Epithelial cell of esophagus (primary cell): ENCODE measurements around the gene UBE4B.

Experiments
- DNase-seq: peaks from one replicate; pipeline ENCODE4 v3.0.0; 2010; ENCODE audit warnings: low read depth
- H3K4me3 ChIP-seq: 2 replicates; pipeline ENCODE4 v1.5.1; 2011; ENCODE audit warnings: mild to moderate bottlenecking, low read length, control low read depth
- TF ChIP-seq, protein P1 (sequence below): IDR thresholded peaks from 2 replicates; pipeline ENCODE4 v1.5.1; 2011; ENCODE audit warnings: low read depth, mild to moderate bottlenecking, low read length, control low read depth, inconsistent platforms; ENCODE audit not compliant: insufficient read depth; ENCODE audit errors: missing control alignments

UBE4B gene

GRCh38 chr1:10082785-10083479, 50.2 kb downstream of the UBE4B start:
- TF ChIP-seq, protein P1, sequence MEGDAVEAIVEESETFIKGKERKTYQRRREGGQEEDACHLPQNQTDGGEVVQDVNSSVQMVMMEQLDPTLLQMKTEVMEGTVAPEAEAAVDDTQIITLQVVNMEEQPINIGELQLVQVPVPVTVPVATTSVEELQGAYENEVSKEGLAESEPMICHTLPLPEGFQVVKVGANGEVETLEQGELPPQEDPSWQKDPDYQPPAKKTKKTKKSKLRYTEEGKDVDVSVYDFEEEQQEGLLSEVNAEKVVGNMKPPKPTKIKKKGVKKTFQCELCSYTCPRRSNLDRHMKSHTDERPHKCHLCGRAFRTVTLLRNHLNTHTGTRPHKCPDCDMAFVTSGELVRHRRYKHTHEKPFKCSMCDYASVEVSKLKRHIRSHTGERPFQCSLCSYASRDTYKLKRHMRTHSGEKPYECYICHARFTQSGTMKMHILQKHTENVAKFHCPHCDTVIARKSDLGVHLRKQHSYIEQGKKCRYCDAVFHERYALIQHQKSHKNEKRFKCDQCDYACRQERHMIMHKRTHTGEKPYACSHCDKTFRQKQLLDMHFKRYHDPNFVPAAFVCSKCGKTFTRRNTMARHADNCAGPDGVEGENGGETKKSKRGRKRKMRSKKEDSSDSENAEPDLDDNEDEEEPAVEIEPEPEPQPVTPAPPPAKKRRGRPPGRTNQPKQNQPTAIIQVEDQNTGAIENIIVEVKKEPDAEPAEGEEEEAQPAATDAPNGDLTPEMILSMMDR: no peak
- DNase-seq: peak; percentile 91
- H3K4me3 ChIP-seq: no peak overlapping the region

- DNase-seq: no peak
- TF ChIP-seq, protein P1: no peak
- no peak overlapping the region for H3K4me3 ChIP-seq
These were observed 51.3 kb downstream of the UBE4B start for GRCh38 chr1:10084045-10084444.

DNA sequence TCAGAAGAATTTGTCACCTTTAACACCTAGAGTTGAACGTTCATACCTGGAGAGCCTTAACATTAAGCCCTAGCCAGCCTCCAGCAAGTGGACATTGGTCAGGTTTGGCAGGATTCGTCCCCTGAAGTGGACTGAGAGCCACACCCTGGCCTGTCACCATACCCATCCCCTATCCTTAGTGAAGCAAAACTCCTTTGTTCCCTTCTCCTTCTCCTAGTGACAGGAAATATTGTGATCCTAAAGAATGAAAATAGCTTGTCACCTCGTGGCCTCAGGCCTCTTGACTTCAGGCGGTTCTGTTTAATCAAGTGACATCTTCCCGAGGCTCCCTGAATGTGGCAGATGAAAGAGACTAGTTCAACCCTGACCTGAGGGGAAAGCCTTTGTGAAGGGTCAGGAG, 52.3 kb downstream of the UBE4B start:
- TF ChIP-seq, protein P1: no peak
- no peak overlapping the region for H3K4me3 ChIP-seq
- no peak for DNase-seq

DNA sequence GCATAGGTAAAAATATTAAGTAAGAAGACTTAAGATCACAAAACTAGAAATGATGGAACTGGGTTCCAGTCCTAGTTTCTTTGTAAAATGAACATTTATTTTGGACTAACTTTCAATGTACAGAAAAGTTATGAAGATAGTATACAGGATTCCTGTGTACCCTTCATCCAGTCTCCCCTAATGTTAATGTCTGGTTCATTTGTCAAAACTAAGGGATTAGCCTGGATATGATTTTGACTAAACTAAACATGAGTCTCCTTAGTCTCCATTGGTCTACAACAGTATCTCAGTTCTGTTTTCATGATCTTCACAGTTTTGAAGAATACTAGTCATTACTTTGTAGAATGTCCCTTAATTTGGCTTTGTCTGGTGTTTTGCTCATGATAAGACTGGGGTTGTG, 54.5 kb downstream of the UBE4B start:
- no peak overlapping the region for H3K4me3 ChIP-seq
- TF ChIP-seq, protein P1: no peak
- DNase-seq: no peak

GRCh38 chr1:10101929-10102328, 69.2 kb downstream of the UBE4B start:
- DNase-seq: no peak

DNA sequence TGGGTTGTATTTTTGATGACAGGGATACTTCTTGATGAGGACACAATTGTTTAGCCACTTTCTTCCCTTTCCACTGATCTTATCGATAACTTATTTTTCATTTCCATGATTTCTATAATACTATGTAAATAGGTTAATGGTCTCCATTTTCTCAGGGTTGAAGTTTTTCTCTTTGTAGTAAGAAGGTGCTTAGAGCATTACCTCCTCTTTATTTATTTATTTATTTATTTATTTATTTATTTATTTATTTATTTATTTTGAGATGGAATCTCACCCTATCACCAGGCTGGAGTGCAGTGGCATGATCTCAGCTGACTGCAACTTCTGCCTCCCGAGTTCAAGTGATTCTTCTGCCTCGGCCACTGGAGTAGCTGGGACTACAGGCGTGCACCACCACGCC, 70.4 kb downstream of the UBE4B start:
- DNase-seq: no peak
- H3K4me3 ChIP-seq: no peak overlapping the region
- TF ChIP-seq, protein P1: no peak

More at GRCh38 chr1:10101929-10102328, 69.2 kb downstream of the UBE4B start:
- H3K4me3 ChIP-seq: no peak overlapping the region
- TF ChIP-seq, protein P1: no peak

DNA sequence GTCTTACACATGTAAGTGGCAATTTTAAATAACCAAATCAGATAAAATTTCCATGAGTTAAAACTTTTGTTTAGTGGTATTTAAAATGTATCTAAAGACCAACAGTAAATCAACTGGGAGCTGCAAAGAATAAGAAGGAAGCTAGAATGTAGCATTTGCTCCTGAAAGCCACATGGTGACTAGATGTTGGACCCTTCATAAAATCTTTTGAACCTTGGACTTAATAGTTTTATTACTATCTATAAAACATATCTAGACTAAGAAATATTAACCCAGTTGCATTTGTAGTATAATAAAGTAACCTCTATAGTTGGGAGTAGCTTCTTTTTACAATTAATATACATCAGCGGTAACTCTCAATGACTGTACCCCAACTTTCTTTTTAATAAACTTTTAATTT, 72.1 kb downstream of the UBE4B start:
- no peak overlapping the region for H3K4me3 ChIP-seq
- TF ChIP-seq, protein P1: no peak
- DNase-seq: no peak
